ENCODE results near the gene SDK1. TPM values are rescaled to one million over a fixed set of nuclear protein-coding genes. Genes with fewer than 3 reads are reported as not detected.

SDK1 gene
- total RNA-seq, 1 donor from 2014 or later: 1.3 TPM

DNA sequence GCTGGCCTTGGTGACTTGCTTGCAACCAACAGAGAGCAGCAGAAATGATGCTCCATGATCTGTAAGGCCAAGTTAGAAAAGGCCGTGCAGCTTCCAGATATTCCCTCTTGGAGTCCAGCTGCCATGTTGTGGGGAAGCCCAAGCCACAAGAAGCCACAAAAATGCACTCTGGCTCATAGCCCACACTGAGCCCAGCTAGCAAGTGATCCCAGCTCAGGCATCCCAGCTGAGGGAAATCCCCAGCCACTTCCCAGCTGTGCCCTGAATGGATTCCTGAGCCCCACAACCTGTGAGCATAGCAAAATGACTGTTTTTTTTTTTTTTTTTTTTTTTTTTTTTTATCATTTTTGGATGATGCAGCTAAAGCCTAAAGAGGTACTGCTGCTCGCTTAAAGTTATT is 11.1 kb upstream of the SDK1 start:
- Mint-ChIP-seq H3K4me3 (no peak overlapping the region), H3K27me3 (peaks cover 16% of the 10 kb centered on the region), H3K36me3 (ENCODE audit: low read depth) (no peaks in the 10 kb centered on the region), H3K4me1 (no peaks in the 10 kb centered on the region), H3K27ac (no peak overlapping the region), H3K9me3 (peaks cover 4% of the 10 kb centered on the region)
- intact Hi-C loops (cut with micrococcal nuclease): no loop called here
- CTCF ChIA-PET: no interaction called here
- TF ChIP-seq, protein P1, sequence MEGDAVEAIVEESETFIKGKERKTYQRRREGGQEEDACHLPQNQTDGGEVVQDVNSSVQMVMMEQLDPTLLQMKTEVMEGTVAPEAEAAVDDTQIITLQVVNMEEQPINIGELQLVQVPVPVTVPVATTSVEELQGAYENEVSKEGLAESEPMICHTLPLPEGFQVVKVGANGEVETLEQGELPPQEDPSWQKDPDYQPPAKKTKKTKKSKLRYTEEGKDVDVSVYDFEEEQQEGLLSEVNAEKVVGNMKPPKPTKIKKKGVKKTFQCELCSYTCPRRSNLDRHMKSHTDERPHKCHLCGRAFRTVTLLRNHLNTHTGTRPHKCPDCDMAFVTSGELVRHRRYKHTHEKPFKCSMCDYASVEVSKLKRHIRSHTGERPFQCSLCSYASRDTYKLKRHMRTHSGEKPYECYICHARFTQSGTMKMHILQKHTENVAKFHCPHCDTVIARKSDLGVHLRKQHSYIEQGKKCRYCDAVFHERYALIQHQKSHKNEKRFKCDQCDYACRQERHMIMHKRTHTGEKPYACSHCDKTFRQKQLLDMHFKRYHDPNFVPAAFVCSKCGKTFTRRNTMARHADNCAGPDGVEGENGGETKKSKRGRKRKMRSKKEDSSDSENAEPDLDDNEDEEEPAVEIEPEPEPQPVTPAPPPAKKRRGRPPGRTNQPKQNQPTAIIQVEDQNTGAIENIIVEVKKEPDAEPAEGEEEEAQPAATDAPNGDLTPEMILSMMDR (IDR thresholded peaks at IDR 0.05): no peak
- ATAC-seq (ENCODE audit: low read depth) (no peak), DNase-seq (no peak)
- POLR2A ChIA-PET: no interaction called here

DNA sequence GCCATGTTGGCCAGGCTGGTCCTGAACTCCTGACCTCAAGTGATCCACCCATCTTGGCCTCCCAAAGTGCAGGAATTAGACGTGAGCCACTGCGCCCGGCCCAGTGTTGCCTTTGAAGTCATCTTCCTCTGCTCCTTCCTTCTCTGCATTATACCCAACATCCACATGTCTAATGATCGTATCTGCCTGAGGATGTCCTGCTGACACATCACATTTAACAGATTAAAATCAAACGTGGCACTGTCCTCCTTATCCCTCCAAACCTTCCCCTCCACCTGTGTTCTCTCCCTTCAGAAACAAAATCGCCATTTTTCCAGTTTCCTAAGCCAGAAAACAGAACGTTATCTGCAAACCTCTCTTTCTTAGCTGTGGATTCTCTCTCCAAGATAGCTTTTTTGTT is 8.4 kb upstream of the SDK1 start:
- Mint-ChIP-seq H3K27ac (no peak overlapping the region), H3K36me3 (ENCODE audit: low read depth) (no peaks in the 10 kb centered on the region), H3K4me1 (no peaks in the 10 kb centered on the region), H3K27me3 (peaks cover 16% of the 10 kb centered on the region), H3K4me3 (no peak overlapping the region), H3K9me3 (peaks cover 4% of the 10 kb centered on the region)
- ATAC-seq (ENCODE audit: low read depth) (no peak), DNase-seq (no peak)
- TF ChIP-seq, protein P1 (IDR thresholded peaks at IDR 0.05): no peak
- ChIA-PET CTCF (interaction anchor here (1.2 kb wide), 1 partner anchor 10 kb away, joined by 3 read pairs; no protein-coding TSS in a partner anchor), POLR2A (no interaction called here)
- intact Hi-C loops (cut with micrococcal nuclease): no loop called here

DNA sequence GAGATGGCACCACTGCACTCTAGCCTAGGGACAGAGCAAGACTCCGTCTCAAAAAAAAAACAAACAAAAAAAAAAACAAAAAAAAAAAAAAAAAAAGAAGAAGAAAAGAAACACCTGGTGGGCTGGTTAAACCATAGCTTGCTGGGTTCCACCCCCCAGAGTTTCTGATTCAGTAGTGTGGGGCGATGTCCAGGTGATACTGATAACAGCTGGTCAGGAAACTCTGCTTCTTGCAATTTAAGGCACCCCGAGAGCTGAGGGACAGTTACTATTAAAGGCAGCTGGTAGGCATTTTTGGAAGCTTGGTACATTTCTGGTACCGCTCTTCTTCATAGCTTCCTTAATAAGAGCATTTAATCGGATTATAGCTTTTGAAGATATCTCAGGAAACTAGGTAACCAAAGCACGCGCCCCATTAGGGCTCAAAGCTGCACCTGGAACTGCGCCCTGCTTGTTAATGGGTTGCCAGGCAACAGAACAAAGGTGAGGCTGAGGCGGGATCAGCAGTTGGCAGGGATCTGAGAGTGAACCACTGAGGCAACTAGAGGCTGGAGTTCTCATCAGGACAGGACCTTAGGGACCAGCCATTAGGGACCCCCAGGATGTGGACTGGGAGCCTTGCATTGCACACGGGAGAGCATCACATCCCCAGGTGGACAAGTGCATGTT is 6.5 kb upstream of the SDK1 start:
- no peak for ATAC-seq (ENCODE audit: low read depth)
- H3K27me3 Mint-ChIP-seq: peaks cover 22% of the 10 kb centered on the region
- H3K36me3 Mint-ChIP-seq (ENCODE audit: low read depth): no peaks in the 10 kb centered on the region
- no peak for DNase-seq
- intact Hi-C loops (cut with micrococcal nuclease): no loop called here
- no peaks in the 10 kb centered on the region for H3K4me1 Mint-ChIP-seq
- no peak overlapping the region for H3K4me3 Mint-ChIP-seq
- ChIA-PET POLR2A (no interaction called here), CTCF (no interaction called here)
- H3K9me3 Mint-ChIP-seq: no peaks in the 10 kb centered on the region
- H3K27ac Mint-ChIP-seq: no peak overlapping the region
- TF ChIP-seq, protein P1 (IDR thresholded peaks at IDR 0.05): no peak

DNA sequence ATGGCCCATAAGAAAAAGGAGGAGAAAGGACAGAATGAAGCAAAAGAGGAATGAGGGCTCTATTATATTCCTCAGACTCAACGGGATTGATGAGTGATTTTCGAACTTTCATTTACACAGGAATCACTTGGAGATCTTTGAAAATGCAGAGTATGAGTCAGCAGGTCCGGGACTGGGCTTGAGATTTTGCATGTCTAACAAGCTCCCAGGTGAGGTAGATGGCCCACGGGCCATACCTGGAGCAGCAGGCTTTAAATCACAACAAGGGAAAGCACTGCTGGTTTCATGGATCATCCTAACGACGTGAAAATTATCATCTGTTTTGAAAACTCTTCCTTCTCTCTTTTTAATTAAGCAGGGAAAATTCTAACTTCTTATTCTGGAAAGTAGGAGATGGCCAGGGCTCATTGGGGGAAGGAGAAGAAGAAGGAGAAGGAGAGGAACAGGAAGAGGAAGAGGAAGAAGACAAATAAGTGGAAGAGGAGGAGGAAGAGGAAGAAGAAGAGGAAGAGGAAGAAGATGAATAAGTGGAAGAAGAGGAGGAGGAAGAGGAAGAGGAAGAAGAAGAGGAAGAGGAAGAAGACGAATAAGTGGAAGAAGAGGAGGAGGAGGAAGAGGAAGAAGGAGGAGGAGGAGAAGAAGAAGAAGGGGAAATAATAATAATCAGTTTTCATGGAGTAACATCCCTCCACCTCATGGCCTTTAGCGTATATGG is 3.8 kb upstream of the SDK1 start:
- intact Hi-C loops (cut with micrococcal nuclease): no loop called here
- Mint-ChIP-seq H3K27ac (no peak overlapping the region), H3K9me3 (no peaks in the 10 kb centered on the region), H3K4me3 (no peak overlapping the region), H3K27me3 (peaks cover 26% of the 10 kb centered on the region), H3K4me1 (peaks cover 7% of the 10 kb centered on the region), H3K36me3 (ENCODE audit: low read depth) (no peaks in the 10 kb centered on the region)
- DNase-seq: no peak
- TF ChIP-seq, protein P1 (IDR thresholded peaks at IDR 0.05): no peak
- no peak for ATAC-seq (ENCODE audit: low read depth)
- POLR2A ChIA-PET: no interaction called here
- CTCF ChIA-PET: no interaction called here

DNA sequence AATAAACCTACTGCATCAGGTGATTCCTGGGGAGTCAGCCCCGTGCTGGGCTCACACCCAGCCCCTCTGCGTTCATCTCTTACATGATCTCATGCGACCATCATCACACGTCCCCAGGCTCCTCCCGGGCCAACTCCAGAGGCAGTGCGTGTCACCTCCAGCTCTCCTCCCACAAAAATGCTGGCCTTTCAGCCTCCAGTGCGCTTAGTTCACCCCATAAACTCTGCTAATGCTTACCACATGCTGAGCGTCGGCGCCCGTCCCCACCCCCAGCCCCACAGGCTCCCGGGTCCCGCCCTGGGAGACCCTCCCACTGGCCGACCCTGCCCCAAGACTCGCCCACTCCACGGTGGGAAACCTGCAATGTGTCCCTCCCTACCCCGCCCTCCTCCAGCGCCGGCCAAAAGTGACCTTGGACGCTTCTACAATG is 816 bp upstream of the SDK1 start:
- H3K9me3 Mint-ChIP-seq: no peaks in the 10 kb centered on the region
- H3K4me1 Mint-ChIP-seq: peaks cover 11% of the 10 kb centered on the region
- POLR2A ChIA-PET: no interaction called here
- H3K4me3 Mint-ChIP-seq: no peak overlapping the region
- CTCF ChIA-PET: interaction anchor here (0.6 to 1.4 kb wide), 4 partner anchors 10 to 1397 kb away, joined by 3 to 4 read pairs (median 3); no protein-coding TSS in a partner anchor
- H3K36me3 Mint-ChIP-seq (ENCODE audit: low read depth): no peaks in the 10 kb centered on the region
- ATAC-seq (ENCODE audit: low read depth): no peak
- no peak for DNase-seq
- intact Hi-C loops (cut with micrococcal nuclease): loop anchor here (1.0 to 5.0 kb wide), 5 partner anchors 422 to 1477 kb away; partner anchors contain the start of gene AP5Z1
- H3K27ac Mint-ChIP-seq: no peak overlapping the region
- H3K27me3 Mint-ChIP-seq: peaks cover 33% of the 10 kb centered on the region
- TF ChIP-seq, protein P1 (IDR thresholded peaks at IDR 0.05): no peak

Data from activated B cell treated with CpG ODN at 0.5 μM for 24 hours (primary cell).